ENCODE measurements around the gene RSPH1. TPM values are rescaled to one million over a fixed set of nuclear protein-coding genes. Genes with fewer than 3 reads are reported as not detected.

The RSPH1 gene
- total RNA-seq, 1 donor from 2014 or later = not detected

DNA sequence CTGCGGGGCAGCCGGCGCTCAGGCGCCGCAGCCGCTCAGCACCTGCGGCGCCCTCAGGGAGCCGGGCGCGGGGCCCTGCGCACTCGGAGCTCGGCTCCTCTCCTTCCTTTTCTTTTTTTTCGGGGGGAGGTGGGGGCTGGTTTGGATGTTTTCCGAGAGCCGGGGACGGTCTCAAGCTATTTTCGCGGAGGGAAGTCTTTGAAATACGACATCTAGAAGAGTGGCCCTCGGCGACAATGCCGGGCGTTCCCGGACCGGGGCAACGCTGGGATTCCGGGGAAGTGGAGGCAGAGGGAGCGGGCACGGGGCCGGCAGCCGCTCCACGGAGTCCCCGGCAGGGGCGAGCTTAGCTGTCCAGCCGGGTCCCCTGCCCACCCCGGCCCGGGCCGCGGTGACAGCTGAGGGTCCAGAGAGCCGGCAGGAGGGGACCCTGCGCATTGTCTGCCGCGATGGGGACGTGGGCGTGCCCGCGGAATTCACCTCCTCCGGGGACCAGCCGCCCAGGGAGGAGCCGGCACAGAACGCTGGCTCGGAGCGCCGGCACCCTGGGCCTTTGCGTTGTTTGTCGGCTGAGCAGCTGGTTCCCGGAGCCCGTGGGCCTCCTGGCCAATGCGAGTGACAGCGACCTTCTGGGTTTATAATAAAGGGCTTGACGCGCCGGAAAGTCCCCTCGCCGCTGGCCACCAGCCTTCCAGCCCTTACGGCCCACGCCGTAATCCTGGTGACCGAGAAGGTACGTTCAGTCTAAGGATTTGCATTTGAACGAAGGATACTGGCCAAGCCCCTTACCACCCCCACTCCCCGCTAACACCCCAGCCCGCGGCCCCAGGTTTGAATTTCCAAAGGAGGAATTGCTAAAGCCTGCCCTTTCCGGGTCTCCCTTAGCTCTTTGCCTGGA, 18.2 kb upstream of the RSPH1 start:
- no peak for DNase-seq (ENCODE audit: extremely low read depth, low read depth, low spot score)

DNA sequence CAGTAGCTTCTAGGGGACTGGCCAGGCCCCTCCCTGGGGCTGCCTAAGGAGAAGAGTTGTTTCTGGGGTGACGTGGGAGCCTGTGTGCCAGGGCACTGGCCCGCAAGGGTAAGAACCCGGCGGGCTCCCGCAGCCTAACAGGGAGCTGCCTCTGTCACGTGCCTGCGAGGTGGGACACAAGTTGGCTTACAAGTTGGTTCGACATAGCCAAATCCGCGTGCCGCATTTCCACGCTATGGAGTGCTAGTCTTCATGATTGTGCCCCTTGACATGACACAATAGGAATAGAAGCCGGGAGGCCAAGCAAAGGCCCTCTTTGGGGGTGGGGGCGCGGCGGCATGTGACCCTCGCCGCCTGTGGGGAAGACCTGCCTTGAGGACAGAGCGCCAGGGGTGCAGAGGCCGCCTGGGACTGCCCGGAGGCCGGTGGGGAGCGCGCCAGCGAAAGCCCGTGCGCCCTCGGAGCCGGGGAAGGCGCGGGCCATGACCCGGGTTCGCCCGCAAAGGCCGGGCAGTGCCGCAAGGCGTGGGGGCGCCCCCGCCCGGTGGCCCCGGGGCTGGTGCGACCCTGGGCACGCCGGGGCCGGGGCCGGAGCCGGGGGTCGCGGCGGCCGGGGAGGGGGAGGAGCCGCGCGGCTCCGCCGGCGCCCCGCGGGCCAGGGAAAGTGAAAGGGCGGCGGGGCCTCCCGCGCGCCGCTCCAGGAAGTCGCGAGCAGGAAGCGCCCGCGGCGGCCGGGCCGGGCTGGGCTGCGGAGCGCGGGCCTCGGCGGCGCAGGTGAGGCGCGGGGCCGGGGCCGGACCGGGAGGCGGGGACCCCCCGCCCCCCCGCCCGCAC, 17.3 kb upstream of the RSPH1 start, which contains the start of gene SLC37A1:
Gene SLC37A1, plus strand, starts transcription at position 702 of the 834 bp plus-strand sequence. CDS start 4,603 bp downstream, outside the sequence.
- no peak for DNase-seq (ENCODE audit: extremely low read depth, low read depth, low spot score)

DNA sequence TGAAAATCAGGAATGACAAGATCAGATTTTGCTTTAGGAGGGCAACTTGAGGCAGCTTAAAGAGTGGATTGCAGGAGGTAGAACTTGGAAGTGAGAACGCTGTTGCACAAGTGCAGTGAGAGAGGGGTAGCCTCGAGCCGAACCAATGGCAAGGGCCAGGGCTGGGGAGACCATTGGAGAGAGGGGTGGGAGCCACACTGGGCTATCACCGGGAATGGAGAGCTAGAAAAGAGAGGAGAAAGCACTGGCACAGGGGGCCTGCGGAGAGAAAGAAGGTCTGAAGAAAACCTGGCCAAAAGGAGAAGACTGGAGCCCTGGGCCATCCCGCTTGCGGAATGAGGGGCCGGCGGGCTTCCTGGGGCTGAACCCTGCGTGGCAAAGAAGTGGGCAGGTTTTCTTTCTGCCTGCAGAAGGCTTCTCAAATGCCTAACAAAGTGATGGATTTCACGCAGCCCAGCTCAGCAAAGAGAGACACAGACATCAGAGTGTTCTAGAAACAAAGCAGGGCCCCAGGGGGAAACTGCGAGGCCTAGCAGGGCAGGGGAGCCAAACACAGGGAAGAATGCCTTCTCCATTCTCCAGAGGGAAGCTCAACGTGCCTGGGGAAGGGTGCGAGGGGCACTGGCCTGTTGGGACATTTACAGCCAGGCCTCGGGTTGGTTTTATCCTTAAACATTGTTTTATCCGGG, 16.5 kb upstream of the RSPH1 start:
- DNase-seq (ENCODE audit: extremely low read depth, low read depth, low spot score) = no peak

DNA sequence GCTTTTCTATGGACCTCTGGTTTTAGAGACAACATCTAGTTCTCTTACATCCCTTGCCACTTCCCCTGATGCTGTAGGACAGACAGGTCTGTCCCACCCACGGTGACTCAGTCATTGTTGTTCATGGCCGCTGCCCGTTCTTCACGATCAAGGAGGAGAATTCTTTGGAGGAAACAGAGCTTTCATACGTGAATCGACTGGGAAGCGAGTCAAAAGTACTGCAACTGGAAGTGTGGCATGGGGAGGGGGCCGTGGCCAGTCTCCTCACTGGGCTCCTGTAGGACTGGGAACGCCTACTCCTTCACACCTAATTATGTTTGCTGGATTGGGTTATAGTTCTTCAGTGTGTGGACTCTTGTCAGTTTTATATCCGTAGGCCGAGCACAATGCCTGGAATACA, 13.2 kb upstream of the RSPH1 start:
- no peak for DNase-seq (ENCODE audit: extremely low read depth, low read depth, low spot score)

GRCh38 chr21:42508371-42508770, 12.3 kb upstream of the RSPH1 start:
- no peak for DNase-seq (ENCODE audit: extremely low read depth, low read depth, low spot score)

DNA sequence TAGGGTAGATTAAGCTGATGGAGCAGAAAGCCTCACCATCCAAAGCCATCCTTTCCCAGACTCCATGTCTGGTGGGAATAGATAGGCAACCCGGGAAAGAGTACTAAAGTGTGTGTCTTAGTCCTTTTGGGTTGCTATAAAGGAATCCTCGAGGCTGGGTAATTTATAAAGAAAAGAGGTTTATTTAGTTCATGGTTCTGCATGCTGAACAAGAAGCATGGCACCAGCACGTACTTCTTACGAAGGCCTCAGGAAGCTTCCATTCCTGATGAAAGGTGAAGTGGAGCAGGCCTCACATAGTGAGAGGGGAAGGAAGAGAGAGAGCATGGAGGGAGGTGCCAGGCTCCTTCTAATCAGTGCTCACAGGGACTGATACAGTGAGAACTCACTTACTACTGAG, 11.4 kb upstream of the RSPH1 start:
- no peak for DNase-seq (ENCODE audit: extremely low read depth, low read depth, low spot score)

DNA sequence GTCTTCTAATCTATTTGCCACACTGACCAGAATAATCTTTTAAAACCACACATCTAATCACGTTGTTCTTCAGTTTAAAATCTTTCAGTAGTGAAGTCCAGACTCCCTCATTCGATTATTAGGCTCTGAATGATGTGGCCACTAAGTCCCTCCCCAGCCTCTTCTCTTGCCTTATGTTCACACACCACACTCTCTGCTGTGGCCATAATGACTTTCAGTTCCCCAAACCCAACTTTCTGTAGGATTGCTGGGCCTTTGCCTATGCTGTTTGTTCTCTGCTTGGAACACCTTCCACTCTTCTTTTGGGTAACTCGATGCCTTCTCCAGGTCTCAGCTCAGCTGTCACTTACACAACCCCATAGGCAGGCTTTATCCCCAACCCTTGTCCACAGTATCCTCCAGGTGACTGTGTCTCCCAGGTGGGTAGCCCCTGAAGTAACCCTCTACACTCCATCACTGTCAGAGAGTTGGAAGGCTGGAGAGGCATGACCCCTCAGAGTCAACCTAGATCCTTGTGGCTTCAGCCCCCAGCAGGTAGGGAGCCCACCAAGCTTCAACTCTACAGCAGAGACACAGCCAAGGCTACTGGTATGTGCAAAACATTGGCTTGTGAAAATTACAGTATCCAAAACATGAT, 9.2 kb upstream of the RSPH1 start:
- DNase-seq (ENCODE audit: extremely low read depth, low read depth, low spot score) = no peak

DNA sequence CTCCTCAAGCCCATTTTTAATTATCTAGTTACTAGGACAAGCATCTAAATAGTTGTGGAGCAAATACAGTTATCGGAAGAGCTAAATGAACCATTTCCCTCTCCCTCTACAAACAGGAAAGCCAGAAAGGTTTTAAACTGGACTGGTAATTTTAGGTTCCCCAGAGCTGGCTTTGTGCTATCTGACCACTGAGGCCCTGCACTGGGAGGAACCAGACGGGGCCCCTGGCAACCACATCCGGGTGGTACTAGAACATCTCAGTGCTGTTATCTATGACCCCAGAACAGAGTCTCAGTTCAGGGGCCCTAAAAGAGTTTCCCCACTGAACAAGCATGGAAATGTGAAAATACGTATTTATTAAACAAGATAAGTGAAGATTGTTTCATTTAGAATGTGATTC, 7.7 kb upstream of the RSPH1 start:
- DNase-seq (ENCODE audit: extremely low read depth, low read depth, low spot score) = no peak

GRCh38 chr21:42500736-42501135, 4.7 kb upstream of the RSPH1 start:
- DNase-seq (ENCODE audit: extremely low read depth, low read depth, low spot score) = no peak

- DNase-seq (ENCODE audit: extremely low read depth, low read depth, low spot score) = no peak
Measured at GRCh38 chr21:42500225-42500624, 4.2 kb upstream of the RSPH1 start.

GRCh38 chr21:42499444-42500112, 3.6 kb upstream of the RSPH1 start:
- DNase-seq (ENCODE audit: extremely low read depth, low read depth, low spot score) = no peak

DNA sequence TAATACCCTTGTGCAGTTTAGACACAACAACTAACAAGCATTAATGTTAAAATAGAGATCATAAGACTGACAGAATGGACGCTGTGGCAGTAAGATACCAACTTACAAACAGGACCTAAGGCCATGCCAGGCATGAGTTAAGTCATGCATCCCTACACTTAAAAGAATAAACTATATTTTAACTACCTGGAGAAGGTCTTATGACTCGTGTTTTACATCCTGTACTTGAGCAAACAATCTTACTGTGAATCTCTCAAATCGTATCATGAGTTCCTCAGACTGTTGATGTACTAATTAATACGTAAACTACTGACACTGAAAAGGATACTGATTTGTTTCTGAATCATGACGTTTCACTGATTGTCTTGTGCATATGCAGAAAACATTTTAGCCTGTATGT, 2.0 kb upstream of the RSPH1 start:
- DNase-seq (ENCODE audit: extremely low read depth, low read depth, low spot score) = no peak

- DNase-seq (ENCODE audit: extremely low read depth, low read depth, low spot score) = no peak
Measured at GRCh38 chr21:42496839-42497202, 797 bp upstream of the RSPH1 start.

DNA sequence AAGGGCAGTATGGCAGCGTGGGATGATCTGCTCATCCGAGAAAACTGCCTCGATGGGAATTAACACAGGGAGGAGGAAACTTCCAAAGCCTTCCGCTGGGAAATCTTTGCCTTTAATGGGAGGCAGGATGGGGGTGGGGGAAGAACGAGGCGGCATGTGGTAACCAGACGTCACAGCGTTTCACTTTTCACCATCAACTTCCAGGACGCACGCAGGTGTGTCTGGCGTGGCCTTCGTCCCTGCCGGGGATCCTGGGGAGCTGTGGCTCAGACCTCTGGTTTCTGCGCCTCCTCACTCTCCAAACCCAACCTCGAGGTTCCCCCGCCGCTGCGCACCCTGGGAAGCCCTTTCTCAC, 282 bp downstream of the RSPH1 start:
- no peak for DNase-seq (ENCODE audit: extremely low read depth, low read depth, low spot score)

DNA sequence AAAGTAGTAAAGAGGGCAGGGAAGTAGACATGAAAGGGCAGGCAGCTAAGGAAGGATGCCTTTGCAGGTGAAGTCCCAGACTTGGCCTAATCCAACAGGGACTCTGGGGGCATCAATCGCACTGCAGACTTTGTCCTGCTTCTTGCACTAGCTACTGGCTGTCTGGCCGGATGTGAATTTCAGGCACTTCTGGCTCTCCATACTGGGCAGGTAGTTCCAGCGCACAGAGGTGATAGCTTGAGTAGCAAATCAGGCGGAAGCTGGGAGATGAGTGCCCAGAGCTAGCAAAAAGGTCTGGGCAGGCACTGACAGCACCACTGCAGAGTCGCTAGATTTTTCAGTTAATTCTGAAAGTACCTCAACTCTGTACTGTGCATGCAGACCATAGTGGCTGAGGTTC, 997 bp downstream of the RSPH1 start:
- DNase-seq (ENCODE audit: extremely low read depth, low read depth, low spot score) = no peak

DNA sequence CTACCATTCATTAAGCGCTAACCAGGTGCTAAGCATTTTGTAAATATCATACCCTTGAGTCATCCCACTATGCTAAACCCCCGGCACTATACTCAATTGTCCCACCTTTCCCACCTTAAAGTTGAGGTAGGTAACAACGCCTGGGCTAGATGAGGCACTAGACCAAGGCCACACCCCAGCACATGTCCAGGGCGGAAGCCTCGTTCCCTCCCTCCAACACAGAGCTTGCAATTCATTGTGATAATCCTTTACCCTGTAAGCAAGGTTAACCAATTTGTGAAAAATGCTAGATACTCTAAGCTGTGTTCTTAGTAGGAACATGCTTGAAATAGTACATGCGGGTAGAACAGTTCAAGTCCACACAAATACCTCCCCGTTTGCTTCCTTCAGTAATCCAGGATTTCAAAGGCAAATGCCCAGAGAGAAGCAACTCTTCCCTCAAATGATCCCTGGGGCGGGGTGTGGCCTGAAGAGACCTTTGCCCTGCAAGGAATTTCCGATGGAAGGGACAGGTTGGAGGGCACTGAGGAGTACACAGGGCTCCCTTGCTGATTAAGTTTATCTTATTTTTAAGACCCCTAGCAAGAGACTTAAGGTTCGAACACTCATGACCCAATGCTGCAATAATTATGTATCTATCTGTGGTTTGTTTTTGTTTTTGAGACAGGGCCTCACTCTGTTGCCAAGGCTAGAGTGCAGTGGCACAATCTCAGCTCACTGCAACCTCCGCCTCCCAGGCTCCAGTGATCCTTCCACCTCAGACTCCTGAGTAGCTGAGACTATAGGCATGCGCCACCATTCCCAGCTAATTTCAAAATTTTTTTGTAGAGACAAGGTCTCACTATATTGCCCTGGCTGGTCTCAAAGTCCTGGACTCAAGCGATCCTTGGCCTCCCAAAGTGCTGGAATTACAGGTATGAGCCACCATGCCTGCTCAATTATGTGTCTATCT, 2.6 kb downstream of the RSPH1 start:
- no peak for DNase-seq (ENCODE audit: extremely low read depth, low read depth, low spot score)

DNA sequence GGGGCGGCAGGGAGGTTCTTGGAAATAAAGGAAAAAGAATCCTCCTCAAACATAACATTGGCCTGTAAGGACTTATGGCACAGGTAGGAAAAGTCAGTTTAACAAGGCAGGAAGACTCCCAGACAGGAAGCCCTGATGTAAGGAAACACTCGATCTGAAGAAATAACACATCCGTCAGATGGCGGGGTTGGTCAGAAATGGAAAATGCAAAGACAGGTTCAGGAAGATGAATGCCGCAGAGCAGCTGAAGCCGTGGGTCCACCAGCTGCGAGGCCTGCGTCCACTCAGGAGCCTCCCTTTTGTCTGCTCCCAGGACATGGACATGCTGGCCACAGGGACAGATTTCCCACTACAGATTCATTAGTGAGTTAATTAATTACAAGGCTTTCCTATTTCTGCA, 3.8 kb downstream of the RSPH1 start:
- DNase-seq (ENCODE audit: extremely low read depth, low read depth, low spot score) = no peak

- no peak for DNase-seq (ENCODE audit: extremely low read depth, low read depth, low spot score)
Measured at GRCh38 chr21:42491328-42491727, 4.7 kb downstream of the RSPH1 start.

GRCh38 chr21:42490720-42491119, 5.3 kb downstream of the RSPH1 start:
- no peak for DNase-seq (ENCODE audit: extremely low read depth, low read depth, low spot score)
